Measurements from ENCODE around the gene DBP.
A peak's percentile ranks its signal among the peaks of the same experiment; 100 is the strongest.

Gene DBP

GRCh38 chr19:48678201-48678600 is 41.0 kb upstream of the DBP start:
- H3K27me3 ChIP-seq (ENCODE audit: low read length): no peaks in the 10 kb centered on the region
- no peak overlapping the region for H3K4me2 ChIP-seq (ENCODE audit: low read depth, low read length, poor library complexity, severe bottlenecking)
- H3K9me2 ChIP-seq (replicated peaks; ENCODE audit: insufficient read depth, low read length): no peaks in the 10 kb centered on the region
- H3F3A ChIP-seq (ENCODE audit: insufficient read depth): no peaks in the 10 kb centered on the region
- H4K20me1 ChIP-seq (ENCODE audit: low read depth, low read length): no peaks in the 10 kb centered on the region
- H3K27ac ChIP-seq (ENCODE audit: low read depth, low read length): no peak overlapping the region
- H3K9ac ChIP-seq (ENCODE audit: low read length): no peak overlapping the region
- H3K9me3 ChIP-seq (ENCODE audit: insufficient read depth, low read length): no peaks in the 10 kb centered on the region
- TF ChIP-seq EZH2phosphoT487 (conservative IDR thresholded peaks at IDR 0.05; ENCODE audit: low read length) (no peak), CTCF (IDR thresholded peaks at IDR 0.05; ENCODE audit: insufficient read depth, low read length, poor library complexity, severe bottlenecking) (no peak)
- H3K4me3 ChIP-seq (ENCODE audit: insufficient read depth, low read length, poor library complexity, severe bottlenecking): no peak overlapping the region
- H3K79me2 ChIP-seq (ENCODE audit: insufficient read depth, low read length): no peaks in the 10 kb centered on the region
- H3K36me3 ChIP-seq (ENCODE audit: low read length): no peaks in the 10 kb centered on the region
- H2AFZ ChIP-seq (ENCODE audit: low read depth, low read length, severe bottlenecking): no peak overlapping the region

- H3K36me3 ChIP-seq (ENCODE audit: low read length): no peaks in the 10 kb centered on the region
- no peak overlapping the region for H3K27ac ChIP-seq (ENCODE audit: low read depth, low read length)
- H4K20me1 ChIP-seq (ENCODE audit: low read depth, low read length): no peaks in the 10 kb centered on the region
- H2AFZ ChIP-seq (ENCODE audit: low read depth, low read length, severe bottlenecking): no peak overlapping the region
- no peak for TF ChIP-seq EZH2phosphoT487 (conservative IDR thresholded peaks at IDR 0.05; ENCODE audit: low read length)
- H3K9ac ChIP-seq (ENCODE audit: low read length): no peak overlapping the region
- no peaks in the 10 kb centered on the region for H3K9me3 ChIP-seq (ENCODE audit: insufficient read depth, low read length)
- no peaks in the 10 kb centered on the region for H3K79me2 ChIP-seq (ENCODE audit: insufficient read depth, low read length)
- no peaks in the 10 kb centered on the region for H3K9me2 ChIP-seq (replicated peaks; ENCODE audit: insufficient read depth, low read length)
- no peaks in the 10 kb centered on the region for H3F3A ChIP-seq (ENCODE audit: insufficient read depth)
- no peak overlapping the region for H3K4me3 ChIP-seq (ENCODE audit: insufficient read depth, low read length, poor library complexity, severe bottlenecking)
- no peaks in the 10 kb centered on the region for H3K27me3 ChIP-seq (ENCODE audit: low read length)
- no peak overlapping the region for H3K4me2 ChIP-seq (ENCODE audit: low read depth, low read length, poor library complexity, severe bottlenecking)
Observed at GRCh38 chr19:48676887-48677286, 39.7 kb upstream of the DBP start.

DNA sequence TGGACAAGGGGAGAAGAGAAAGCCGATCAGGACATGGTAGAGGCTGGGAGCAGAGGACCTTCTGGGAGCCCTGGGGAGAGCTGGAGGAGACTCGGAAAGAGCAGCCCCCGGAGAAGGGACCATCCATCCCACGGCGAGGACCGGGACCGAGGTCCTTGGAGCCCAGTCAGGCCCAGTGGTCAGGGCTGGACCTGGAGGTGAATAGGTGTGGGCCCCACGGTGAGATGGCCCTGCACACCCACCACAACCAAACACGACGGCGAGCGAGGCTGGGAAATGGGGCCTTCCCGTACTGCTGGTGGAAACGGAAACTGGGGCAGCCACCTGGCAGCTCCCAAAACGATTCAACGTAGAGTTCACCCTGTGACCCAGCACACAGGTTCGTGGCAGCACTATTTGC is 39.3 kb upstream of the DBP start:
- no peak for TF ChIP-seq EZH2phosphoT487 (conservative IDR thresholded peaks at IDR 0.05; ENCODE audit: low read length)
- no peak for TF ChIP-seq CTCF (IDR thresholded peaks at IDR 0.05; ENCODE audit: insufficient read depth, low read length, poor library complexity, severe bottlenecking)

DNA sequence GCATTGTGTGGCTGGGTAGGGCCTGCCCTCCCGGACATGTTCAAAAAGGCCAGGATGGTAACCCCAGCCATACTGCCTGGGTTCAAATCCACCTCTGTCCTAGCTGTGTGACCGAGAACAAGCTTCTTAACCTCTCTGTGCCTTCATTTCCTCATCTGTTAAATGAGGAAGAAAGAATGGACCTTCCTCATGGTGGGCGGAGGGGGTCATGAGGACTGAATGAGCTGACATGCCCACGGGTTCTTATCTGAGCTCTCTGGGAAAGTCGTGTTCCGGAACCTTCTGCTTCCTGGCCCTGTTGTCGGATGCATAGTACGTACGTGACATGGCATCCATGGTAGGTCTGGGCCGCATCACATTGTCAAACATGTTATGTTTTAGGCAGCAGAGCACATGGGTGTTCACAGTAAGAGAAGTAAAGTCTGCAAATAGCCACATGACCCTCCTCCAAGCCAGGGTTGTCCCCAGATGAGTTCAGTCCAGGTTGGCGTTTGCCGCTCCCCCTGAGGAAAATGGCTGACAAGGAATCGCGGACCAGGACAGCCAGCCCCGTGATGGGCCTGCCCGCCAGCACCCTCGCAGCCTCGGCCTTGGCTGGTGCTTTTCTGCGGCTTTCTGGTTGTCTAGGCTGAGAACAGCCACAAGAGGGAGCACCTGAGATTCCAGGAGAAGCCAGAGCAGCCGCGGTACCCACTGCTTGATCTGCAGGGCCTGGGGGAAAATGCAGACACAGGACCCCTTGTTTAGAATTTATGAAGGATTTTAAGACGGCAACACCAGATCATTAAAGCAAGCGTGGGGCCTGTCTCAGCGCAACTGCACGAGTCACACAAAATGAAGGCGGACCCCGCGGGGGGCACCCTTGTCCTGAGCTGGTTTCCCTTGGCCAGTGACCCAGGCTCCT is 38.0 kb upstream of the DBP start:
- no peak overlapping the region for H2AFZ ChIP-seq (ENCODE audit: low read depth, low read length, severe bottlenecking)

More for the DNA sequence above, 39.3 kb upstream of the DBP start:
- Histone ChIP-seq H3K27ac (ENCODE audit: low read depth, low read length) (no peak overlapping the region), H3K27me3 (ENCODE audit: low read length) (no peaks in the 10 kb centered on the region), H3K9me3 (ENCODE audit: insufficient read depth, low read length) (no peaks in the 10 kb centered on the region), H3K4me3 (ENCODE audit: insufficient read depth, low read length, poor library complexity, severe bottlenecking) (no peak overlapping the region), H3F3A (ENCODE audit: insufficient read depth) (no peaks in the 10 kb centered on the region), H3K9ac (ENCODE audit: low read length) (no peak overlapping the region), H3K9me2 (replicated peaks; ENCODE audit: insufficient read depth, low read length) (no peaks in the 10 kb centered on the region), H3K79me2 (ENCODE audit: insufficient read depth, low read length) (no peaks in the 10 kb centered on the region), H3K4me2 (ENCODE audit: low read depth, low read length, poor library complexity, severe bottlenecking) (no peak overlapping the region), H4K20me1 (ENCODE audit: low read depth, low read length) (no peaks in the 10 kb centered on the region), H2AFZ (ENCODE audit: low read depth, low read length, severe bottlenecking) (no peak overlapping the region), H3K36me3 (ENCODE audit: low read length) (no peaks in the 10 kb centered on the region)

More for the DNA sequence above, 38.0 kb upstream of the DBP start:
- H3F3A ChIP-seq (ENCODE audit: insufficient read depth): no peaks in the 10 kb centered on the region
- TF ChIP-seq CTCF (IDR thresholded peaks at IDR 0.05; ENCODE audit: insufficient read depth, low read length, poor library complexity, severe bottlenecking) (peak; percentile 92), EZH2phosphoT487 (conservative IDR thresholded peaks at IDR 0.05; ENCODE audit: low read length) (no peak)
- H3K4me2 ChIP-seq (ENCODE audit: low read depth, low read length, poor library complexity, severe bottlenecking): no peak overlapping the region
- H3K9me3 ChIP-seq (ENCODE audit: insufficient read depth, low read length): no peaks in the 10 kb centered on the region
- no peaks in the 10 kb centered on the region for H4K20me1 ChIP-seq (ENCODE audit: low read depth, low read length)
- H3K4me3 ChIP-seq (ENCODE audit: insufficient read depth, low read length, poor library complexity, severe bottlenecking): no peak overlapping the region
- H3K36me3 ChIP-seq (ENCODE audit: low read length): no peaks in the 10 kb centered on the region
- H3K27me3 ChIP-seq (ENCODE audit: low read length): no peaks in the 10 kb centered on the region
- no peak overlapping the region for H3K27ac ChIP-seq (ENCODE audit: low read depth, low read length)
- no peaks in the 10 kb centered on the region for H3K79me2 ChIP-seq (ENCODE audit: insufficient read depth, low read length)
- H3K9ac ChIP-seq (ENCODE audit: low read length): no peak overlapping the region
- no peaks in the 10 kb centered on the region for H3K9me2 ChIP-seq (replicated peaks; ENCODE audit: insufficient read depth, low read length)
